HepG2 (cell line): ENCODE results near the gene MAP4K3. TPM values are rescaled to one million over a fixed set of nuclear protein-coding genes. Genes with fewer than 3 reads are reported as not detected.

Experiments
- ATF1 ChIP-seq: IDR thresholded peaks from 2 replicates; pipeline ENCODE4 v1.6.1; 2016; ENCODE audit warnings: mild to moderate bottlenecking, control low read depth
- EZH2 ChIP-seq: conservative IDR thresholded peaks from 2 replicates; pipeline ENCODE4 v1.6.1; 2012; ENCODE audit warnings: mild to moderate bottlenecking, low read depth, low read length, moderate library complexity
- IKZF4 ChIP-seq: sonication (generic); formaldehyde crosslinking; IDR thresholded peaks from 2 replicates; pipeline ENCODE4 v1.5.1; 2020; ENCODE audit warnings: borderline replicate concordance, mild to moderate bottlenecking, low read depth, missing genetic modification reagents; ENCODE audit errors: not compliant biosample characterization
- KLF11 ChIP-seq: IDR thresholded peaks from 2 replicates; pipeline ENCODE4 v1.6.1; 2016; ENCODE audit warnings: missing compliant biosample characterization
- KLF12 ChIP-seq: sonication (generic); formaldehyde crosslinking; IDR thresholded peaks from 2 replicates; pipeline ENCODE4 v1.4.0; 2020; ENCODE audit warnings: missing genetic modification reagents, borderline replicate concordance
- MEIS1 ChIP-seq: sonication (generic); formaldehyde crosslinking; IDR thresholded peaks from 2 replicates; pipeline ENCODE4 v1.9.0; 2021; ENCODE audit warnings: mild to moderate bottlenecking, missing genetic modification reagents, moderate library complexity, borderline replicate concordance
- NFE2L1 ChIP-seq: sonication (generic); formaldehyde crosslinking; IDR thresholded peaks from 2 replicates; pipeline ENCODE4 v1.4.0; 2020; ENCODE audit warnings: missing genetic modification reagents, mild to moderate bottlenecking, borderline replicate concordance
- NFKBIZ ChIP-seq: IDR thresholded peaks from 2 replicates; pipeline ENCODE4 v1.6.1; 2018; ENCODE audit warnings: missing genetic modification reagents, missing compliant biosample characterization
- POLR2AphosphoS2 ChIP-seq: IDR thresholded peaks from 2 replicates; pipeline ENCODE4 v1.6.1; 2011; ENCODE audit warnings: low read depth, low read length, improper control_type of control experiment
- PTBP1 ChIP-seq: fragments of 200-400 bp; formaldehyde crosslinking; IDR thresholded peaks from 2 replicates; pipeline ENCODE4 v1.6.1; 2018; ENCODE audit warnings: low read length, low read depth; ENCODE audit not compliant: poor library complexity, severe bottlenecking
- SSRP1 ChIP-seq: IDR thresholded peaks from 2 replicates; pipeline ENCODE4 v1.6.1; 2016; ENCODE audit warnings: control low read depth
- TARDBP ChIP-seq: sonication (generic); formaldehyde crosslinking; IDR thresholded peaks from 2 replicates; pipeline ENCODE4 v1.8.0; 2022; ENCODE audit warnings: mild to moderate bottlenecking, missing genetic modification reagents
- THAP11 ChIP-seq: IDR thresholded peaks from 2 replicates; pipeline ENCODE4 v1.6.1; 2016; ENCODE audit warnings: missing biosample characterization, missing genetic modification reagents
- ZFP82 ChIP-seq: sonication (generic); formaldehyde crosslinking; IDR thresholded peaks from 2 replicates; pipeline ENCODE4 v1.5.1; 2020; ENCODE audit warnings: mild to moderate bottlenecking, missing genetic modification reagents, borderline replicate concordance
- ZNF234 ChIP-seq: sonication (generic); formaldehyde crosslinking; conservative IDR thresholded peaks from 2 replicates; pipeline ENCODE4 v1.5.1; 2020; ENCODE audit warnings: mild to moderate bottlenecking, missing genetic modification reagents
- ZNF24 ChIP-seq: fragments of 450-650 bp; IDR thresholded peaks from 2 replicates; pipeline ENCODE4 v1.6.1; 2017; ENCODE audit warnings: antibody characterized with exemption, mild to moderate bottlenecking
- ZNF75D ChIP-seq: sonication (generic); formaldehyde crosslinking; IDR thresholded peaks from 2 replicates; pipeline ENCODE4 v1.8.1; 2023; ENCODE audit warnings: missing genetic modification reagents, mild to moderate bottlenecking, borderline replicate concordance
- ZNF766 ChIP-seq: sonication (generic); formaldehyde crosslinking; IDR thresholded peaks from 2 replicates; pipeline ENCODE4 v1.5.0; 2020; ENCODE audit warnings: missing genetic modification reagents, borderline replicate concordance
- ZNF775 ChIP-seq: sonication (generic); formaldehyde crosslinking; IDR thresholded peaks from 2 replicates; pipeline ENCODE4 v1.4.0; 2020; ENCODE audit warnings: missing genetic modification reagents, mild to moderate bottlenecking, moderate library complexity, borderline replicate concordance
- polyA plus RNA-seq, 8 experiments: library from polyadenylated mRNA; depleted of rRNA in 3 of 8; stranded (reverse) in 7 of 8; unstranded in 1 of 8; fragments of >200 nt; fragmentation: Illumina TruSeq in 4 of 8; extraction: Trizol in 4 of 8; gene quantifications; 2 replicates each; pipeline versions ENCODE4 v1.2.1 to v1.2.3, GENCODE V29; 2011 to 2016; ENCODE audit warnings: low read depth in 4 of 8, missing spikeins in 1 of 8, mixed read lengths in 1 of 8; ENCODE audit not compliant: insufficient read depth in 1 of 8
- total RNA-seq, 5 experiments: library from RNA; depleted of rRNA; stranded (reverse); fragments of >200 nt; fragmentation: Illumina TruSeq; extraction: Trizol; gene quantifications; 2 replicates each; pipeline ENCODE4 v1.2.3, GENCODE V29; 2016; ENCODE audit warnings: low read depth in 1 of 5
- TF ChIP-seq, protein P1 (sequence below): sonication (generic); formaldehyde crosslinking; IDR thresholded peaks from 2 replicates; pipeline ENCODE4 v1.4.0; 2020; ENCODE audit warnings: missing genetic modification reagents
- TF ChIP-seq, protein P2 (sequence below): sonication (generic); formaldehyde crosslinking; conservative IDR thresholded peaks from 2 replicates; pipeline ENCODE4 v1.8.1; 2023; ENCODE audit warnings: missing genetic modification reagents
- TF ChIP-seq, protein P3 (sequence below): IDR thresholded peaks from 2 replicates; pipeline ENCODE4 v1.6.1; 2016; ENCODE audit warnings: missing genetic modification reagents, missing compliant biosample characterization
- TF ChIP-seq, protein P4 (sequence below): sonication (generic); formaldehyde crosslinking; IDR thresholded peaks from 2 replicates; pipeline ENCODE4 v1.5.0; 2020; ENCODE audit warnings: missing genetic modification reagents, mild to moderate bottlenecking, borderline replicate concordance
- TF ChIP-seq, protein P5 (sequence below): IDR thresholded peaks from 2 replicates; pipeline ENCODE4 v1.6.1; 2016; ENCODE audit warnings: missing compliant biosample characterization, missing genetic modification reagents, borderline replicate concordance

The MAP4K3 gene
- total and polyA plus RNA-seq, 2 of the 13 experiments (the other 11 are each of a cell fraction or from before 2014, with no cell fraction given), result 45.9 to 53.2 TPM

DNA sequence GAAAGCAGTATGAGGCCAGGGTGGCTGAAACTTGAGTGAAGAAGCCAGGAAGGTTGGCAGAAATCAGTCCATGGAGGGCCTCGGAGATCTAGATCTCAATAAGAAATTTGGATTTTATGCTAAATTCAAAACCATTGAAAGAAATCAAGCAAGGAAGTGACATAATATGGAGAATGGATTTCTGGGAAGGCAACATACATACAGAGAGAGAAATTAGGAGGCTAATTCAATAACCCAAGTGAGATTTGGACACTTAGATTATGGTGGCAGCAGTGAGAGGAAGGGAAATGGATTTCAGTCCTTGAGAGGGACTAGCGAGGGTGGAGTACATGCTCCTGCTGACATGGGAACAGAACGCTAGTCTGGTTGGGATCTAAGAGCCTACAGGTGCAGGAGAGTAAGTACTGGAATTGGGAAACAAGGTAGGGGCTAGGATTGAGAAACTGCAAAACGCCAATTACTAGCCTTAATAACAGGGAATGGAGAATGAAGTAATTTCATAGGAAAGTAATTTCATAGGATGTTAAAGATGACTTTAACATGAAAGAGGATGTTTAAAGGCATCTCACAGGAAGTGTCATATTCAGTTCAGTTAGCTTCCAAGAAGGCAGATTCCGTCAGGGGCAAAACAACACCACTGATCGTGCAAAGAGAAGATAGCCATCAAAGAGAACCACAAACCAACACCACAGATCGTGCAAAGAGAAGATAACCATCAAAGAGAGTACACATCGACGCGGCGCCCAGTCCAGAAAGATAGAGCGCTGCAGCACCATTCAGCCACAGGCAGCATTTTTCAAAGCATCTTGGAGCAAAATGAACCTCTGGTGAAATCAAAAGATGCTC, 220.5 kb downstream of the MAP4K3 start (continued):
- TF ChIP-seq, protein P1, sequence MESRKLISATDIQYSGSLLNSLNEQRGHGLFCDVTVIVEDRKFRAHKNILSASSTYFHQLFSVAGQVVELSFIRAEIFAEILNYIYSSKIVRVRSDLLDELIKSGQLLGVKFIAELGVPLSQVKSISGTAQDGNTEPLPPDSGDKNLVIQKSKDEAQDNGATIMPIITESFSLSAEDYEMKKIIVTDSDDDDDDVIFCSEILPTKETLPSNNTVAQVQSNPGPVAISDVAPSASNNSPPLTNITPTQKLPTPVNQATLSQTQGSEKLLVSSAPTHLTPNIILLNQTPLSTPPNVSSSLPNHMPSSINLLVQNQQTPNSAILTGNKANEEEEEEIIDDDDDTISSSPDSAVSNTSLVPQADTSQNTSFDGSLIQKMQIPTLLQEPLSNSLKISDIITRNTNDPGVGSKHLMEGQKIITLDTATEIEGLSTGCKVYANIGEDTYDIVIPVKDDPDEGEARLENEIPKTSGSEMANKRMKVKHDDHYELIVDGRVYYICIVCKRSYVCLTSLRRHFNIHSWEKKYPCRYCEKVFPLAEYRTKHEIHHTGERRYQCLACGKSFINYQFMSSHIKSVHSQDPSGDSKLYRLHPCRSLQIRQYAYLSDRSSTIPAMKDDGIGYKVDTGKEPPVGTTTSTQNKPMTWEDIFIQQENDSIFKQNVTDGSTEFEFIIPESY (CRISPR knock-in tag), result no peak
- TF ChIP-seq ZNF24 (no peak), TARDBP (0 out of 2 replicates have a peak, but pooled peaks have one; percentile 57), KLF12 (CRISPR knock-in tag) (no peak), IKZF4 (CRISPR knock-in tag) (no peak), ZNF234 (CRISPR knock-in tag) (no peak), SSRP1 (no peak), ZNF75D (CRISPR knock-in tag) (no peak), THAP11 (no peak), ZNF775 (CRISPR knock-in tag) (no peak), NFKBIZ (CRISPR knock-in tag) (no peak), ZFP82 (CRISPR knock-in tag) (no peak), NFE2L1 (CRISPR knock-in tag) (no peak), PTBP1 (no peak), EZH2 (no peak), KLF11 (CRISPR knock-in tag) (no peak), POLR2AphosphoS2 (no peak), MEIS1 (CRISPR knock-in tag) (no peak), ZNF766 (CRISPR knock-in tag) (no peak), ATF1 (CRISPR knock-in tag) (no peak)
- TF ChIP-seq, protein P2, sequence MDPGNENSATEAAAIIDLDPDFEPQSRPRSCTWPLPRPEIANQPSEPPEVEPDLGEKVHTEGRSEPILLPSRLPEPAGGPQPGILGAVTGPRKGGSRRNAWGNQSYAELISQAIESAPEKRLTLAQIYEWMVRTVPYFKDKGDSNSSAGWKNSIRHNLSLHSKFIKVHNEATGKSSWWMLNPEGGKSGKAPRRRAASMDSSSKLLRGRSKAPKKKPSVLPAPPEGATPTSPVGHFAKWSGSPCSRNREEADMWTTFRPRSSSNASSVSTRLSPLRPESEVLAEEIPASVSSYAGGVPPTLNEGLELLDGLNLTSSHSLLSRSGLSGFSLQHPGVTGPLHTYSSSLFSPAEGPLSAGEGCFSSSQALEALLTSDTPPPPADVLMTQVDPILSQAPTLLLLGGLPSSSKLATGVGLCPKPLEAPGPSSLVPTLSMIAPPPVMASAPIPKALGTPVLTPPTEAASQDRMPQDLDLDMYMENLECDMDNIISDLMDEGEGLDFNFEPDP (CRISPR knock-in tag), result no peak
- TF ChIP-seq, protein P3, sequence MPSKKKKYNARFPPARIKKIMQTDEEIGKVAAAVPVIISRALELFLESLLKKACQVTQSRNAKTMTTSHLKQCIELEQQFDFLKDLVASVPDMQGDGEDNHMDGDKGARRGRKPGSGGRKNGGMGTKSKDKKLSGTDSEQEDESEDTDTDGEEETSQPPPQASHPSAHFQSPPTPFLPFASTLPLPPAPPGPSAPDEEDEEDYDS, result no peak
- TF ChIP-seq, protein P4, sequence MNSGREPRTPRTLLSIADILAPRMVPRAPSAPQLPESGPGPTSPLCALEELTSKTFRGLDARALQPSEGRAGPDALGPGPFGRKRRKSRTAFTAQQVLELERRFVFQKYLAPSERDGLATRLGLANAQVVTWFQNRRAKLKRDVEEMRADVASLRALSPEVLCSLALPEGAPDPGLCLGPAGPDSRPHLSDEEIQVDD (CRISPR knock-in tag), result no peak
- TF ChIP-seq, protein P5, sequence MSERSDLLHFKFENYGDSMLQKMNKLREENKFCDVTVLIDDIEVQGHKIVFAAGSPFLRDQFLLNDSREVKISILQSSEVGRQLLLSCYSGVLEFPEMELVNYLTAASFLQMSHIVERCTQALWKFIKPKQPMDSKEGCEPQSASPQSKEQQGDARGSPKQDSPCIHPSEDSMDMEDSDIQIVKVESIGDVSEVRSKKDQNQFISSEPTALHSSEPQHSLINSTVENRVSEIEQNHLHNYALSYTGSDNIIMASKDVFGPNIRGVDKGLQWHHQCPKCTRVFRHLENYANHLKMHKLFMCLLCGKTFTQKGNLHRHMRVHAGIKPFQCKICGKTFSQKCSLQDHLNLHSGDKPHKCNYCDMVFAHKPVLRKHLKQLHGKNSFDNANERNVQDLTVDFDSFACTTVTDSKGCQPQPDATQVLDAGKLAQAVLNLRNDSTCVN (CRISPR knock-in tag), result no peak
